ENCODE results near the gene RNF220.

The RNF220 gene

GRCh38 chr1:44547361-44547760 is 142.3 kb downstream of the RNF220 start:
- H3K27ac ChIP-seq = no peak overlapping the region
- TF ChIP-seq CTCF (conservative IDR thresholded peaks at IDR 0.05) = no peak
- TF ChIP-seq ZFX (IDR thresholded peaks at IDR 0.05) = no peak

GRCh38 chr1:44547837-44548236 is 142.8 kb downstream of the RNF220 start:
- TF ChIP-seq CTCF (conservative IDR thresholded peaks at IDR 0.05) (no peak), ZFX (IDR thresholded peaks at IDR 0.05) (no peak)
- H3K27ac ChIP-seq = no peak overlapping the region

- H3K27ac ChIP-seq = no peak overlapping the region
- no peak for TF ChIP-seq ZFX (IDR thresholded peaks at IDR 0.05)
- TF ChIP-seq CTCF (conservative IDR thresholded peaks at IDR 0.05) = no peak
Observed at GRCh38 chr1:44549510-44549909, 144.5 kb downstream of the RNF220 start.

GRCh38 chr1:44553127-44553758 is 148.2 kb downstream of the RNF220 start:
- H3K27ac ChIP-seq = no peak overlapping the region
- TF ChIP-seq CTCF (conservative IDR thresholded peaks at IDR 0.05) = no peak
- TF ChIP-seq ZFX (IDR thresholded peaks at IDR 0.05) = no peak

- H3K27ac ChIP-seq = no peak overlapping the region
- TF ChIP-seq CTCF (conservative IDR thresholded peaks at IDR 0.05) = no peak
- no peak for TF ChIP-seq ZFX (IDR thresholded peaks at IDR 0.05)
Observed at GRCh38 chr1:44553771-44554170, 148.7 kb downstream of the RNF220 start.

- no peak overlapping the region for H3K27ac ChIP-seq
- TF ChIP-seq ZFX (IDR thresholded peaks at IDR 0.05) (no peak), CTCF (conservative IDR thresholded peaks at IDR 0.05) (no peak)
Observed at GRCh38 chr1:44554706-44555105, 149.7 kb downstream of the RNF220 start.

GRCh38 chr1:44557778-44558177 is 152.7 kb downstream of the RNF220 start:
- no peak for TF ChIP-seq ZFX (IDR thresholded peaks at IDR 0.05)
- TF ChIP-seq CTCF (conservative IDR thresholded peaks at IDR 0.05) = no peak
- no peak overlapping the region for H3K27ac ChIP-seq

All from C4-2B (cell line).